HPDE6-E6E7 (cell line): Measurements from ENCODE around the gene PTGIR.

Source experiments
- DNase-seq: peaks from one replicate; pipeline ENCODE4 v3.0.0; 2011; ENCODE audit warnings: missing footprints; ENCODE audit errors: extremely low spot score

PTGIR gene

DNA sequence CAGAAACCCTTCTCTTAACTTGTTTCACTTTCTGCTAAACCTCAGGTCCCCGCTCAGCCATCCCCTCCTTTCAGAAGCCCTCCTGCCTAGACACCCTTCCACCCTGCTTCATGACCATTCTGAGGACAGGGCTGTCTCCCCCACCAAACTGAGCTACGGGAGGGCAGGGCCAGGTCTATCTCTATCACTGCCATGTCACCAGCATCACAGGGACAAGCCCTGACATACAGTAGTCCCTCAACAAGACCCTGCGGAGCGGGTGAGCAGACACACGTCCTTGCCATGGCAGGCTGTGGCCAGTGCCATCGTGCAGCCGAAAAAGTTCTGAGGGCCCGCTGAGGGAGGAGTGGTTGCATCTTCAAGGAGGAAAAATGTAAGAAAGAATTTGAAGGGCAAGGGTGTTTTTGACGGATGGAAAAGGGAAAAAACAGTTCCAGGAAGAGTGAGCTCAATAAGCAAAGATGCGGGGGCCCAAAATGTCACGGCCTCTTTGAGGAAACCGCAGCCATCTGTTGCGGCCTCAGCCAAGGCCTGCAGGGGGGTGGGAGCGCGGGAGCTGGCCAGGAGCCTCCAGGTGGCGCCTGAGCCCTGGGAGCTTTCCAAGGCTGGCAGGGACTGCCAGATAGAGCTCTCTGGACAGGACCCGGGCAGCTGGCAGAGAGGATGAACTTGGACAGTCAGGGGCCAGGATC, 8.1 kb downstream of the PTGIR start:
- DNase-seq, result peak; percentile 86

DNA sequence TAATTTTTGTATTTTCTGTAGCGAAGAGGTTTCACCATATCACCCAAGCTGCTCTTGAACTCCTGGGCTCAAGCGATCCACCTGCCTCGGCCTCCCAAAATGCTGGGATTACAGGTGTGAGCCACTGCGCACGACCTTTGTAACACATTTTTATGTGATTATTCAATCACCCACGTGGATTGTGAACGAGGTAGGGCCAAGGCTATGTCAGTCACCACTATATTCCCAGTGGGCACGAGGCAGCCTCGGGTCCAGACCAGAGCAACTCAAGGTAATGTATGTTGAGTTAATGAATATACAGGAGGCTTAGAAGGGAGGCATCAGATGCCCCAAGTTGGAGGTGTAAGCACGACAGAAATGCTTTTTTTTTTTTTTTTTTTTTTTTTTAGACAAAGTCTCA, 8.9 kb downstream of the PTGIR start:
- no peak for DNase-seq

GRCh38 chr19:46614114-46614722, 10.7 kb downstream of the PTGIR start:
- peak; percentile 79 for DNase-seq

GRCh38 chr19:46613525-46613924, 11.4 kb downstream of the PTGIR start:
- no peak for DNase-seq

DNA sequence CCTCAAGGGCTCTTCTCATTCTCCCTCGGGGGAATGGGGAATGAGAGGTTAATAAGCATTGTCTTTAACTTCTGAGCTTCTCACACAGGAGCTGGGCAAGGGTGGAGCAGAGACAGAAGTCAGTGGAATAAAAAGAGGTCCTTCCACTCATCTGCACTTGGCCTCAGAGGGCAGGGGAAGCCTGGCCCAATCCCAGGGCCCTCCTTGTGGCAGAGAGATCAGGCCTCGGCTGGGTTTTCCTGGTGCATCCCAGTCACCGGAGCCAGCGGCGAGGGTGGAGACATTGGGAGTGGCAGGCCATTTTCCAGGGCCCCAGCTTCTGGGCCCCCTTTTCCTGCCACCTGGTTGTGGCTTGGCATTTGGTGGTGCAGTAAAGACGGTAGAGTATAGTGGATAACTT, 13.1 kb downstream of the PTGIR start:
- DNase-seq, result no peak

GRCh38 chr19:46610851-46611770, 13.8 kb downstream of the PTGIR start:
- no peak for DNase-seq

- no peak for DNase-seq
These were observed 14.5 kb downstream of the PTGIR start for GRCh38 chr19:46610413-46610775.

DNA sequence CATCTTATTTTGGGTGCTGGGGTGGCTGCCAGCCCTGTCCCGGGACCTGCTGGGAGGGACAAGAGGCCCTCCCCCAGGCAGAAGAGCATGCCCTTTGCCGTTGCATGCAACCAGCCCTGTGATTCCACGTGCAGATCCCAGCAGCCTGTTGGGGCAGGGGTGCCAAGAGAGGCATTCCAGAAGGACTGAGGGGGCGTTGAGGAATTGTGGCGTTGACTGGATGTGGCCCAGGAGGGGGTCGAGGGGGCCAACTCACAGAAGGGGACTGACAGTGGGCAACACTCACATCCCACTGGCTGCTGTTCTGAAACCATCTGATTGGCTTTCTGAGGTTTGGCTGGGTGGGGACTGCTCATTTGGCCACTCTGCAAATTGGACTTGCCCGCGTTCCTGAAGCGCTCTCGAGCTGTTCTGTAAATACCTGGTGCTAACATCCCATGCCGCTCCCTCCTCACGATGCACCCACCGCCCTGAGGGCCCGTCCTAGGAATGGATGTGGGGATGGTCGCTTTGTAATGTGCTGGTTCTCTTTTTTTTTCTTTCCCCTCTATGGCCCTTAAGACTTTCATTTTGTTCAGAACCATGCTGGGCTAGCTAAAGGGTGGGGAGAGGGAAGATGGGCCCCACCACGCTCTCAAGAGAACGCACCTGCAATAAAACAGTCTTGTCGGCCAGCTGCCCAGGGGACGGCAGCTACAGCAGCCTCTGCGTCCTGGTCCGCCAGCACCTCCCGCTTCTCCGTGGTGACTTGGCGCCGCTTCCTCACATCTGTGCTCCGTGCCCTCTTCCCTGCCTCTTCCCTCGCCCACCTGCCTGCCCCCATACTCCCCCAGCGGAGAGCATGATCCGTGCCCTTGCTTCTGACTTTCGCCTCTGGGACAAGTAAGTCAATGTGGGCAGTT, 15.1 kb downstream of the PTGIR start:
- DNase-seq, result no peak

- no peak for DNase-seq
These were observed 16.1 kb downstream of the PTGIR start for GRCh38 chr19:46608581-46609345.

- DNase-seq, result no peak
These were observed 16.7 kb downstream of the PTGIR start for GRCh38 chr19:46608178-46608577.

DNA sequence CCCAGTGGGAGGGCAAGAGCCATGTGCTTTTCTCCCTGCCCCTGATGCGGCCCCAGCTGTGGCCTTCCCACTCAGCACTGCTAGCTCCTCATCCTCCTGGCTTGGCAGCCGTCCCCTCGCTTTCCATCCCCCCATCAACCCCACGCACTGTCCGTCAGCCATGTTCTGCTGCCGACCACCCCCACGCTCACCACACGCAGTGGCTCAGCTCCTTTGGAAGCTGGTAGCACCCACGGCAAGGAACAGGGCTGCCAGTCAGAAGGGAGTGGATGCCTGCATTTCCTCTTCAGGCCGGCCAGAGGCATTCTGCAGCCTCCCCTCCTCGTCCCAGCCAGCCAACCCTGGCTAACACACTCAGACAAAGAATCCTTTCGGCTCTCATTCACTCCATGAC, 17.4 kb downstream of the PTGIR start:
- DNase-seq, result no peak

- no peak for DNase-seq
These were observed 18.0 kb downstream of the PTGIR start for GRCh38 chr19:46606681-46607447.

GRCh38 chr19:46606019-46606418, 18.9 kb downstream of the PTGIR start:
- no peak for DNase-seq

- DNase-seq, result no peak
These were observed 19.5 kb downstream of the PTGIR start for GRCh38 chr19:46605356-46605821.

- no peak for DNase-seq
These were observed 20.0 kb downstream of the PTGIR start for GRCh38 chr19:46604781-46605355.

DNA sequence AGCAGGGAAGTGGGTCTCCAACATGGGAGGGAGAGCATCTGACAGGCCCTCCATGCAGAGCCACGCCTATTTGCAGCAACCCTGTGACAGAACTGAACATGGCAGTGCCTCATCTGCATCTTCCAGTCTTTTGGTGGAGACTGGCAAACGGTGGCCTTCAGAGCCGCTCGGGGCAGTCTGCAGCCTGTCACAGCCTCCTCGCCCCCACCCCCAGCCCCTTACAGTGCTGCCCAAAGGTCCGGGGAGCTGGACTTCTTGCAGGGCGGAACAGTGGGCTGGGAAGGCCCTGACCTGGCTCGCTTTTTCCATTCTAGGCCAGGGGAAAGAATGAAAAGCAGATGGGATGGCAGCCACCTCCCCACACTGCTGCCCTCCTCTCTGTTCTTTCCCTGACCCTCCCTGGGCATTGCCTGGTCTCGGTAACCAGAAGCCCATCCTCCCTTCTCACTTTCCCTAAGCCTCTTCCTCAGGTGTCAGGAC, 21.1 kb downstream of the PTGIR start:
- no peak for DNase-seq

DNA sequence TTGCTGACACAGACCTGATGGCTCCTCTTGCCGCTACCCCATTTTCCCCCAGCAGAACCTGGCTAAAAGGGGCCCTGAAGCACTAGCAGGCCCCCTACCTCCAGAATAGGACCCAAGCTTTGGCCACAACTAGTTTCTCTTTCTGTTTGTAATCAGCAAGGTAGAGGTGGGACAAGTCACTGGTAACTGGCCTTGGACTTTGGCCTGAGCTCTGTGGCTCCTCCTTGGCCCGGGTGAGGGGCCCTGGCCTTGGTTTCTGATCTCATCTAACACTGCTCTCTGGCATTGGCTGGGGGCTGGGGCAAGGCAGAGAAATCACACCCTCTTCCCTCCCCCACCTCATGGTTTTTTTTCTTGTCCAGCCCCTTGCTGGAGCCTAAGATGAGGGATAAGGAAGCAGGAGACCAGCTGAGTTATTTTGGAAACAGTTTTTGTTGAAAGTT, 21.7 kb downstream of the PTGIR start:
- no peak for DNase-seq

DNA sequence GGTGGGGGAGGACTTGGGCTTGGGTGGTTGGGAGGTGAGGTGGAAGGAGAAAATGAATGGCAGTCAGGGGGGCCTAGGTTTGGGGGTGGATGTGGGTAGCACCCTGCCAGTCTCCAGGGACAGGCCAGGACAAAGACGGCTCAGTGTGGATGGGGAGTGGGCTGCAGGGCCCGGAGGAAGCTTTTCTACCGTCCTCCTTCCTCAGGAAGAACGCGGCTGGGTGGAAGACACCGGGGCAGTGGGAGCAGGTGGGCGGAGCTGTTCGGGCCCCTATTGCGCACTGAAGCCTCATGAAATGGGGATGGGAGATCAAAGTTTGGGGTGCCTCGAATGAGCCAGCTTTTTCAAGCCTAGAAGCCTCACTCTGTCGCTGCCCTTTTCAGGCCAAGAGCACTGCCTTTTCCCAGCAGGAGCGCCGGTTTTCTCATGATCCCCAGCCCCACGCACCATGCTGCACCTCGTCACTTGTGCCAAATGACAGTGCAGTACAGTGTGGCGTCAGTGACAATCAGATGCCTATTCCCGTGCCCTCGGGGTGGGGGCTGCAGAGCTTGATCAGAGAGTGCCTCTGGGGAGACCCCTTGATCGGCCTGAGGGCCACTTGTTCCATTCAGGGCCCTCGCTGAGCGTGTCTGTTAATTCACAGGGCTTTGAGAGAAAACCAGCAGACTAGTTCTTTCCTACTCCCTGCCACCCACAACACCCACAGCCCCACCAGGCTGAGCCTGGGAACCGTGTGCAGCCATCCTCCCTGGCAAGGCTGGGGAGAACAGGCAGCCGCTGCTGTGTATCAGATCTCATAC, 22.3 kb downstream of the PTGIR start:
- DNase-seq, result no peak
